ENCODE measurements around the gene MMP19. TPM values are rescaled to one million over a fixed set of nuclear protein-coding genes. Genes with fewer than 3 reads are reported as not detected.
"Not testable (repeated sequence)": the region's sequence is repeated elsewhere in the genome, so short reads cannot be mapped to it uniquely, and the experiment has no call there.

Gene MMP19
- polyA plus RNA-seq (2013, experiment 1 of 2) = 4.6 TPM
- polyA plus RNA-seq (2013, experiment 2 of 2) = 4.5 TPM

DNA sequence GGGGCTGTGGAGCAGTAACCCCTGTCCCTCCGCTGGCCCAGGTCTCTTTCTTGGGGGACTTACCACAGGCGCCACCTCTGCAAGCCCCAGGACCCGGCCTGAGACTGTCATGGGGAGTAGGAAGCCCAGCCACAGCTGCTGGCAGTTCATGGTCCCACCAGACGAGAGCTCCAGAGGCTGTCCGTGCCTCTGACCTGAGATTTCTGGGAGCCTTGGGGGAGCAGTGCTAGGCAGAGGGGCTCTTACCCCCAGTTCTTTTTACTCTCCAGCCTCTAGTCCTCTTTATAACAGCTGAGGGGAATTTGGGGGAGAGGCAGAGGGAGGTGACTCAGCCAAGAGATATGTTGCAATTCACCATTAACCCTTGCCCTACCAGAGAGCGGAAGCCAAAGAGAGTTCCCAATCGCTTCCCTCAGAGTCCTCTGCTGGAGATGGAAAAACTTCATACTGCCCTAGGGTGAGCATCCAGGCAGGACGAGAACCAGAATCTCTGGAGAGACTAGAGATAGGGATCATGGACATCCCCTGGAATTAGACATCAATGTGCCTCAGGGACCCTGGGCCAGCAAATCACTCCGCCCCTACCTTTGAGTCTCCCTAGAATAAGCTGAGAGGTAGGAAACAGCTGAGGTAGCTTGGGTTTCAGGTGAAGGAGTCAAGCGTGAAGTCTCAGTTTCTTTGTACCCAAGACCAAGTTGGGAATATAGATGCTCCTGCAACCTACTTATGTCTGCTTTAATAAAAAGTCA lies at the start of gene MMP19:
Gene MMP19, minus strand, starts transcription at position 256 of the 749 bp plus-strand sequence. Its CDS starts 106 bp downstream, at position 150.
- peak within 1 kb of the TSS; percentile 16 for H3K27ac ChIP-seq (ENCODE audit: low read depth, low read length, severe bottlenecking)
- H3K4me1 ChIP-seq (ENCODE audit: control insufficient read depth, insufficient read depth, low read length, poor library complexity, severe bottlenecking) = peaks cover 21% of the 10 kb centered on the region
- H3K4me3 ChIP-seq (ENCODE audit: extremely low read depth, insufficient read depth, low read length, poor library complexity, severe bottlenecking) = peak within 1 kb of the TSS; percentile 34
- 46 to 49% methylated on average over 6 to 7 of the region's 10 CpGs for WGBS, 2 experiments (ENCODE audit: insufficient coverage in 2 of 2)
- H3K36me3 ChIP-seq (ENCODE audit: control insufficient read depth, insufficient read depth, low read length) = peaks cover 8% of the 10 kb centered on the region
- H3K9me3 ChIP-seq (ENCODE audit: control insufficient read depth, low read length) = no peaks in the 10 kb centered on the region

- H3K4me1 ChIP-seq (ENCODE audit: control insufficient read depth, insufficient read depth, low read length, poor library complexity, severe bottlenecking) = no peaks in the 10 kb centered on the region
- H3K4me3 ChIP-seq (ENCODE audit: extremely low read depth, insufficient read depth, low read length, poor library complexity, severe bottlenecking) = no peak overlapping the region
- H3K9me3 ChIP-seq (ENCODE audit: control insufficient read depth, low read length) = no peaks in the 10 kb centered on the region
- no peak overlapping the region for H3K27ac ChIP-seq (ENCODE audit: low read depth, low read length, severe bottlenecking)
- no peaks in the 10 kb centered on the region for H3K36me3 ChIP-seq (ENCODE audit: control insufficient read depth, insufficient read depth, low read length)
- 78 to 100% methylated on average over 2 to 3 of the region's 4 CpGs for WGBS, 2 experiments (ENCODE audit: insufficient coverage in 2 of 2)
Measured at GRCh38 chr12:55891310-55891709, 48.6 kb upstream of the MMP19 start.

DNA sequence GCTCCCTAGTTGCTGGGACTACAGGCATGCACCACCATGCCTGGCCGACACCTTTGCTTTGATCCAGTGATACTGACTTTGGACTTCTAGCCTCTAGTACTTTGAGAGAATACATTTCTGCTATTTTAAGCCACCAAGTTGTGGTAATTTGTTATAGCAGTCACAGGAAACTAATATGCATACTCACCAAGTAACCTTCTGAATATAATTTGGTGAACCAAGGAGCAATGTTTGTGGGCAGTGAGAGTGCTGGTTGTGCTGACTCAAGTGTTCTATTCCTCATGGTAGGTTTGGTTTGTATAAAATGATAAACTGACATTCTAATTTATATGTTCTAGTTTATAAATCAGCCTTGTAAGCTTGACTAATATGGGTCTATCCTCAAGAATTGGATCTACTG lies 42.4 kb upstream of the MMP19 start:
- WGBS, 2 experiments (ENCODE audit: insufficient coverage in 2 of 2) = no CpG with 5 or more reads among the region's 1 CpG
- Histone ChIP-seq H3K36me3 (ENCODE audit: control insufficient read depth, insufficient read depth, low read length) (no peaks in the 10 kb centered on the region), H3K9me3 (ENCODE audit: control insufficient read depth, low read length) (no peaks in the 10 kb centered on the region), H3K4me3 (ENCODE audit: extremely low read depth, insufficient read depth, low read length, poor library complexity, severe bottlenecking) (no peak overlapping the region), H3K27ac (ENCODE audit: low read depth, low read length, severe bottlenecking) (no peak overlapping the region), H3K4me1 (ENCODE audit: control insufficient read depth, insufficient read depth, low read length, poor library complexity, severe bottlenecking) (no peaks in the 10 kb centered on the region)

- peaks cover 12% of the 10 kb centered on the region for H3K9me3 ChIP-seq (ENCODE audit: control insufficient read depth, low read length)
- H3K36me3 ChIP-seq (ENCODE audit: control insufficient read depth, insufficient read depth, low read length) = no peaks in the 10 kb centered on the region
- no peaks in the 10 kb centered on the region for H3K4me1 ChIP-seq (ENCODE audit: control insufficient read depth, insufficient read depth, low read length, poor library complexity, severe bottlenecking)
- H3K27ac ChIP-seq (ENCODE audit: low read depth, low read length, severe bottlenecking) = no peak overlapping the region
- H3K4me3 ChIP-seq (ENCODE audit: extremely low read depth, insufficient read depth, low read length, poor library complexity, severe bottlenecking) = no peak overlapping the region
Measured at GRCh38 chr12:55877824-55878223, 35.1 kb upstream of the MMP19 start.

DNA sequence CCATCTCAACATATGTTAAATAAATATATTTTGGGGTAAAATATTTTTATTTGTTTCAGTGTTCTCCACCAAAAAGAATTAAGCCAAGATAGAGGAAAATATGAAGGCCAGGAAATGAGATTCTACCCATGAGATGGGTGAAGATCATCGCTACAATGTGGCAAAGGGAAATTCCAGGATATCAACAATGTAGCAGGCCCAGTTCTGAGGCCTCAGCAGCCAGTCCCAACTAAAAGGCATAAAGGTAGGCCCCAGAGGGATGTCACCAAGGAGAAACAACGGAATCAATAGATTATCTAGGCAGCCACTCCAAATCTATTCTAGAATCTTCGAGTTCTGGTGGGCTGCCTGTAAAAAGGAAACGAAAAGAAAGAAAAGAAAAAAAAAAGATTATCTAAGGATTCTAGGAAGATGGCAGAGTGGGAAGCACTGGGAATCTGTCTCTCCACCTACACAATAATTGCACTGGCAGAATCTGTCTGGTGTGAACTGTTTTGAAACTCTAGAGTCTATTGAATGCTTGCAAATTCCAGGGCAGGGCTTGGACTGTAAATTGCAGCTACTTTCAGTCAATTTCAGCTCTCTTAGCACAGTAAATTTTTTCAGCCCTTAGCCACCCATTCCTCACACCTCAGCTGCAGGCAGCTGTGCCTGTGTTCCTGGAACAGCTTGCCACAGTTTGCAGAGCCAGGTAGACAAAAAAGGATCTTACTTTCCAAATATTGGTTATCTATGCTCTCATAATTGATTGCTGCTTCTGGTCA lies 33.1 kb upstream of the MMP19 start:
- 100% methylated on average over 1 of the region's 4 CpGs; no CpG with 5 or more reads in 1 of the 2 experiments for WGBS, 2 experiments (ENCODE audit: insufficient coverage in 2 of 2)
- Histone ChIP-seq H3K9me3 (ENCODE audit: control insufficient read depth, low read length) (peaks cover 12% of the 10 kb centered on the region), H3K36me3 (ENCODE audit: control insufficient read depth, insufficient read depth, low read length) (no peaks in the 10 kb centered on the region), H3K4me1 (ENCODE audit: control insufficient read depth, insufficient read depth, low read length, poor library complexity, severe bottlenecking) (no peaks in the 10 kb centered on the region), H3K27ac (ENCODE audit: low read depth, low read length, severe bottlenecking) (no peak overlapping the region), H3K4me3 (ENCODE audit: extremely low read depth, insufficient read depth, low read length, poor library complexity, severe bottlenecking) (no peak overlapping the region)

DNA sequence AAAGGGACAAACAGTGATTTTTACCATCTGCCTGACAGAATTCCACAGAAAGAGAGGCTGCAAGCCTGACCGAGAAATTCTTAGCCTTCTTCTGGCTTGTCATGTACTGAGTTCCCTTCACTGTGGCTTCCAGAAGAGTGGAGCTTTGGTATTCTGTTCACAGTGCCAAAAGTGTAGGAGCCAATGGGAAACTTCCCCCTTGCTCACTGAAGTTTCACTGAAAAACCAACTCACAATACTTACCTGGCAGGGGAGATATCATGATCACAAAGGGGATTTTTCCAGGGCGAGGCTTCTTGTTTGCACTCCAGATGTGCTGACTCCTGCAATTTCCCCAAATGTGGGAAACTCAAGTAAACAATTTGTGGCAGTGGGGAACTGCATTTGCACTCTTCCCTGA lies 31.7 kb upstream of the MMP19 start:
- no peaks in the 10 kb centered on the region for H3K36me3 ChIP-seq (ENCODE audit: control insufficient read depth, insufficient read depth, low read length)

GRCh38 chr12:55866454-55867004 lies 23.8 kb upstream of the MMP19 start:
- not testable (repeated sequence) for H3K4me3 ChIP-seq (ENCODE audit: extremely low read depth, insufficient read depth, low read length, poor library complexity, severe bottlenecking); H3K36me3 ChIP-seq (ENCODE audit: control insufficient read depth, insufficient read depth, low read length); H3K27ac ChIP-seq (ENCODE audit: low read depth, low read length, severe bottlenecking); H3K4me1 ChIP-seq (ENCODE audit: control insufficient read depth, insufficient read depth, low read length, poor library complexity, severe bottlenecking); H3K9me3 ChIP-seq (ENCODE audit: control insufficient read depth, low read length)
- WGBS, 2 experiments (ENCODE audit: insufficient coverage in 2 of 2) = 100% methylated on average over 1 to 2 of the region's 3 CpGs

More for the DNA sequence above, 31.7 kb upstream of the MMP19 start:
- 89% methylated on average over 1 of the region's 2 CpGs; no CpG with 5 or more reads in 1 of the 2 experiments for whole genome bisulfite sequencing, 2 experiments (ENCODE audit: insufficient coverage in 2 of 2)
- Histone ChIP-seq H3K27ac (ENCODE audit: low read depth, low read length, severe bottlenecking) (no peak overlapping the region), H3K9me3 (ENCODE audit: control insufficient read depth, low read length) (peaks cover 12% of the 10 kb centered on the region), H3K4me3 (ENCODE audit: extremely low read depth, insufficient read depth, low read length, poor library complexity, severe bottlenecking) (no peak overlapping the region), H3K4me1 (ENCODE audit: control insufficient read depth, insufficient read depth, low read length, poor library complexity, severe bottlenecking) (no peaks in the 10 kb centered on the region)

DNA sequence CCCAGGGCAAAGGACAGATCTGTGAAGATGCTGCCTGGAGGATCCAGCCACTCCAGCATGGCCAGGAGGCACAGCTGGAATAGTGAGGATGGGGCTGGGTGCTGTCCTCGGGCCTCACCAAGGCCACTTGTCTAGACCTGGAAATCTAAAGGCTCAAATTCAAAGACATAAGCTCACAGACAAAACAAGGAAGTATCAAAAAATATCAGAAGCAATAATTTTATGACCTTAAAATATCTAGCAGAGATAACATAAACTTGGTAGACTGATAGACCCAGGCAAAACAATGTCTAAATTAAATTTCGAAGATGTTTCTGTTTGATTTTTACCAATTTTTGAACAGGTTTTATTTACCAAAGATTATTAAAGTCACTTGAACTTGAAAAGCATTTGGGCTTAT lies 22.6 kb upstream of the MMP19 start:
- Histone ChIP-seq H3K36me3 (ENCODE audit: control insufficient read depth, insufficient read depth, low read length) (no peaks in the 10 kb centered on the region), H3K9me3 (ENCODE audit: control insufficient read depth, low read length) (peaks cover 4% of the 10 kb centered on the region), H3K4me3 (ENCODE audit: extremely low read depth, insufficient read depth, low read length, poor library complexity, severe bottlenecking) (no peak overlapping the region), H3K27ac (ENCODE audit: low read depth, low read length, severe bottlenecking) (no peak overlapping the region), H3K4me1 (ENCODE audit: control insufficient read depth, insufficient read depth, low read length, poor library complexity, severe bottlenecking) (no peaks in the 10 kb centered on the region)
- 100% methylated on average over 1 of the region's 2 CpGs; no CpG with 5 or more reads in 1 of the 2 experiments for WGBS, 2 experiments (ENCODE audit: insufficient coverage in 2 of 2)

GRCh38 chr12:55862931-55863330 lies 20.2 kb upstream of the MMP19 start:
- not testable (repeated sequence) for H3K9me3 ChIP-seq (ENCODE audit: control insufficient read depth, low read length); H3K27ac ChIP-seq (ENCODE audit: low read depth, low read length, severe bottlenecking); H3K4me3 ChIP-seq (ENCODE audit: extremely low read depth, insufficient read depth, low read length, poor library complexity, severe bottlenecking); H3K36me3 ChIP-seq (ENCODE audit: control insufficient read depth, insufficient read depth, low read length); H3K4me1 ChIP-seq (ENCODE audit: control insufficient read depth, insufficient read depth, low read length, poor library complexity, severe bottlenecking)
- WGBS, 2 experiments (ENCODE audit: insufficient coverage in 2 of 2) = 67 to 96% methylated on average over 1 to 4 of the region's 13 CpGs

DNA sequence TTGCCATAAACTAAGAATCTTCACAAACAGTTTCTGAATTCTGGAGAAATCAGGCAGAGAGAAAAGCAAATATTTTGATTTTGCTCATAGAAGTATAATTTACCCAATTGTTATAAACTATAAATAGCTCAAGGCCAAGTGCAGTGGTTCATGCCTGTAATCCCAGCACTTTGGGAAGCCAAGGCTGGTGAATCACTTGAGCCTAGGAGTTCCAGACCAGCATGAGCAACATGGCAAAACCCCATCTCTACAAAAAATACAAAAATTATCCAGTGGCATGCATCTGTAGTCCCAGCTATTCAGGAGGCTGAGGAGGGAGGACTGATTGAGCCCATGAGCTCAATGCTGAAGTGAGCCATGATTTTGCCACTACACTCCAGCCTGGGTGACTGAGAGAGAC lies 19.6 kb upstream of the MMP19 start:
- no peak overlapping the region for H3K4me3 ChIP-seq (ENCODE audit: extremely low read depth, insufficient read depth, low read length, poor library complexity, severe bottlenecking)
- H3K27ac ChIP-seq (ENCODE audit: low read depth, low read length, severe bottlenecking) = no peak overlapping the region
- H3K4me1 ChIP-seq (ENCODE audit: control insufficient read depth, insufficient read depth, low read length, poor library complexity, severe bottlenecking) = no peaks in the 10 kb centered on the region
- peaks cover 4% of the 10 kb centered on the region for H3K9me3 ChIP-seq (ENCODE audit: control insufficient read depth, low read length)
- H3K36me3 ChIP-seq (ENCODE audit: control insufficient read depth, insufficient read depth, low read length) = no peaks in the 10 kb centered on the region
